Body of pancreas (tissue), 4 donors: ENCODE data around the gene EEF1G.

Source experiments
- CTCF ChIP-seq, 7 experiments: fragments of 450-650 bp in 4 of 7; fragments of 200-600 bp in 3 of 7; sonication (generic) in 3 of 7; IDR thresholded peaks; one replicate each; pipeline ENCODE4 v1.5.1; 2016 to 2019; ENCODE audit warnings: antibody characterized with exemption in 7 of 7
- POLR2A ChIP-seq, 3 donors: fragments of 450-650 bp; IDR thresholded peaks; one replicate each; pipeline ENCODE4 v1.6.1; 2016; ENCODE audit warnings: antibody characterized with exemption in 3 of 3, mild to moderate bottlenecking in 2 of 3

- TF ChIP-seq CTCF (IDR thresholded peaks at IDR 0.05) (no peak), POLR2A (IDR thresholded peaks at IDR 0.05) (no peak)
Measured at GRCh38 chr11:62621027-62621566, 47.4 kb upstream of the EEF1G start.
